MM.1S (cell line): ENCODE results near the gene UBAP2L.

Experiments used
- EZH2 ChIP-seq: fragments of 300-600 bp; sonication (generic); optimal IDR thresholded peaks from 2 replicates; pipeline ENCODE3; 2017; ENCODE audit warnings: low read depth, mild to moderate bottlenecking, antibody characterized with exemption, low read length, mixed read lengths
- EZH2phosphoT487 ChIP-seq: fragments of 300-600 bp; sonication (generic); IDR thresholded peaks from 2 replicates; pipeline ENCODE4 v1.6.1; 2018; ENCODE audit warnings: antibody characterized with exemption, low read length
- TF ChIP-seq, protein P1 (sequence below): fragments of 300-600 bp; sonication (generic); IDR thresholded peaks from 2 replicates; pipeline ENCODE4 v1.5.1; 2016; ENCODE audit warnings: antibody characterized with exemption, low read length, mixed read lengths

DNA sequence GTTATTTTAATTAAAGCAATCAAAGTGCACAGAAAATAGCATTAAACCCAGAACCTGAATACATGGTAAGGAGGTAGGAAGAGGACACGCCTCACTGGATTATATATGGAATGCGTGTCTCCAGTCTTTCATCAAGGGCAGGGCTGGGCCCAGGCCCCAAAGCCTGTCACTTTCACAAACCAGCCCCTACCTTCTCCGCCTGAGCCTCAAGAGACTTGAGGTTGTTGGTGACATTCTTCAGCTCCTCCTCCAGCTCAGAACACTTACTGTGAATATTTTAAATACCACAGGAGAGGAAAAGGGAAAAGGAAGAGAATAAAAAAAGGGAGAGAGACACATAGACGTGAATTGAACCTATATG is 49.6 kb upstream of the UBAP2L start:
- TF ChIP-seq, protein P1, sequence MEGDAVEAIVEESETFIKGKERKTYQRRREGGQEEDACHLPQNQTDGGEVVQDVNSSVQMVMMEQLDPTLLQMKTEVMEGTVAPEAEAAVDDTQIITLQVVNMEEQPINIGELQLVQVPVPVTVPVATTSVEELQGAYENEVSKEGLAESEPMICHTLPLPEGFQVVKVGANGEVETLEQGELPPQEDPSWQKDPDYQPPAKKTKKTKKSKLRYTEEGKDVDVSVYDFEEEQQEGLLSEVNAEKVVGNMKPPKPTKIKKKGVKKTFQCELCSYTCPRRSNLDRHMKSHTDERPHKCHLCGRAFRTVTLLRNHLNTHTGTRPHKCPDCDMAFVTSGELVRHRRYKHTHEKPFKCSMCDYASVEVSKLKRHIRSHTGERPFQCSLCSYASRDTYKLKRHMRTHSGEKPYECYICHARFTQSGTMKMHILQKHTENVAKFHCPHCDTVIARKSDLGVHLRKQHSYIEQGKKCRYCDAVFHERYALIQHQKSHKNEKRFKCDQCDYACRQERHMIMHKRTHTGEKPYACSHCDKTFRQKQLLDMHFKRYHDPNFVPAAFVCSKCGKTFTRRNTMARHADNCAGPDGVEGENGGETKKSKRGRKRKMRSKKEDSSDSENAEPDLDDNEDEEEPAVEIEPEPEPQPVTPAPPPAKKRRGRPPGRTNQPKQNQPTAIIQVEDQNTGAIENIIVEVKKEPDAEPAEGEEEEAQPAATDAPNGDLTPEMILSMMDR: no peak
- TF ChIP-seq EZH2phosphoT487 (no peak), EZH2 (no peak)
